Retinal pigment epithelial cell (primary cell): ENCODE data around the gene SS18.
"Not testable (repeated sequence)": the region's sequence is repeated elsewhere in the genome, so short reads cannot be mapped to it uniquely, and the experiment has no call there.

Source experiments
- DNase-seq: peaks from one replicate; pipeline ENCODE4 v3.0.0-alpha.2; 2010; ENCODE audit warnings: low read depth
- H3K4me3 ChIP-seq: 2 replicates; pipeline ENCODE4 v1.5.1; 2011; ENCODE audit warnings: mild to moderate bottlenecking, low read length, control low read depth, moderate library complexity
- TF ChIP-seq, protein P1 (sequence below): conservative IDR thresholded peaks from 2 replicates; pipeline ENCODE4 v1.5.1; 2011; ENCODE audit warnings: low read depth, low read length, control low read depth, inconsistent platforms

SS18 gene, protein sequence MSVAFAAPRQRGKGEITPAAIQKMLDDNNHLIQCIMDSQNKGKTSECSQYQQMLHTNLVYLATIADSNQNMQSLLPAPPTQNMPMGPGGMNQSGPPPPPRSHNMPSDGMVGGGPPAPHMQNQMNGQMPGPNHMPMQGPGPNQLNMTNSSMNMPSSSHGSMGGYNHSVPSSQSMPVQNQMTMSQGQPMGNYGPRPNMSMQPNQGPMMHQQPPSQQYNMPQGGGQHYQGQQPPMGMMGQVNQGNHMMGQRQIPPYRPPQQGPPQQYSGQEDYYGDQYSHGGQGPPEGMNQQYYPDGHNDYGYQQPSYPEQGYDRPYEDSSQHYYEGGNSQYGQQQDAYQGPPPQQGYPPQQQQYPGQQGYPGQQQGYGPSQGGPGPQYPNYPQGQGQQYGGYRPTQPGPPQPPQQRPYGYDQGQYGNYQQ

GRCh38 chr18:26090130-26091046, at the start of gene SS18:
Gene SS18 (minus strand): TSS chr18:26090613. CDS start chr18:26090569, 44 bp downstream.
- peak within 1 kb of the TSS; percentile 85 for H3K4me3 ChIP-seq
- TF ChIP-seq, protein P1, sequence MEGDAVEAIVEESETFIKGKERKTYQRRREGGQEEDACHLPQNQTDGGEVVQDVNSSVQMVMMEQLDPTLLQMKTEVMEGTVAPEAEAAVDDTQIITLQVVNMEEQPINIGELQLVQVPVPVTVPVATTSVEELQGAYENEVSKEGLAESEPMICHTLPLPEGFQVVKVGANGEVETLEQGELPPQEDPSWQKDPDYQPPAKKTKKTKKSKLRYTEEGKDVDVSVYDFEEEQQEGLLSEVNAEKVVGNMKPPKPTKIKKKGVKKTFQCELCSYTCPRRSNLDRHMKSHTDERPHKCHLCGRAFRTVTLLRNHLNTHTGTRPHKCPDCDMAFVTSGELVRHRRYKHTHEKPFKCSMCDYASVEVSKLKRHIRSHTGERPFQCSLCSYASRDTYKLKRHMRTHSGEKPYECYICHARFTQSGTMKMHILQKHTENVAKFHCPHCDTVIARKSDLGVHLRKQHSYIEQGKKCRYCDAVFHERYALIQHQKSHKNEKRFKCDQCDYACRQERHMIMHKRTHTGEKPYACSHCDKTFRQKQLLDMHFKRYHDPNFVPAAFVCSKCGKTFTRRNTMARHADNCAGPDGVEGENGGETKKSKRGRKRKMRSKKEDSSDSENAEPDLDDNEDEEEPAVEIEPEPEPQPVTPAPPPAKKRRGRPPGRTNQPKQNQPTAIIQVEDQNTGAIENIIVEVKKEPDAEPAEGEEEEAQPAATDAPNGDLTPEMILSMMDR: no peak
- peak; percentile 79 for DNase-seq

DNA sequence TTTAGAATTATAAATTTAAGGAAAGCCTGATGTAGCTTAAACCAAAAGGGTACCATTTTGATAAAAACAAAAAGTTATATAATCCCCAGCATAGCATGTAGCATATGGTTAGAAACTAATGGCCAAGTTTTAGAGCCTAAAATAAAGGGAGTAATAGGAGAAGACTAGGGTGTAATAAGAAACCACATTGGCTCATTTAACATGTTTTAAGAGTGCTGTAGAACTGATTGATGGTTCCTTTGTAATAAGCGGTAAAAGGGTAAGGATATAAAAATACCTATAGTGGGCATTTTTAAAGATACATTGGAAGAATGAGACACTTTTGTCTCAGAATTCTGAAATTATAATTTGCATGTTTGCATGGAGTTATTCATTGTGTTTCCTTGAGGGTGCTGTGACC, 45.1 kb upstream of the SS18 start:
- no peak for DNase-seq
- TF ChIP-seq, protein P1: no peak

DNA sequence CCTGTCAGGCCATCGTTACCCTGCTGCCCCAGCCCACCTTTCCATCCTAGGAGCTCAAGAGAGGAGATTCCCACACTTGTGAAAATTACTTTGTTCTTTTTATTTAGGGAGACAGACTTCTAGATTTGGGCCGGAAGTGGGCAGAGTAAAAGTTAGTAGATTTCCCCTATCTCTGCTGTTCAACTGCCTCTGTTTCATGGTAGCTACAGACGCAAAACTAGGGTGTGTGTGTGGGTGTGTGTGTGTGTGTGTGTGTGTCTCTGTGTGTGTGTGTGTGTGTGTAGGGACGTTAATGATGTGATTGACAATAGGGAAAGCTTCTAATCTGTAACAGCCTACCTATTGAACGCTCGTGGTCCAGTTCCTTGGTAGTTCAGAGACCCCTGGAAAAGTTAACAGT, 43.7 kb upstream of the SS18 start:
- TF ChIP-seq, protein P1: no peak
- H3K4me3 ChIP-seq: no peak overlapping the region
- DNase-seq: no peak

More for the DNA sequence above, 45.1 kb upstream of the SS18 start:
- H3K4me3 ChIP-seq: no peak overlapping the region

- TF ChIP-seq, protein P1: no peak
- H3K4me3 ChIP-seq: no peak within 1 kb of the TSS
- DNase-seq: no peak
Measured at GRCh38 chr18:26133652-26134051, 43.2 kb upstream of the SS18 start, which contains the start of gene PSMA8. Gene PSMA8 (plus strand): TSS chr18:26133869. CDS start chr18:26133966, 97 bp downstream.

- DNase-seq, H3K4me3 ChIP-seq: not testable (repeated sequence)
Measured at GRCh38 chr18:26128192-26128591, 37.8 kb upstream of the SS18 start.

DNA sequence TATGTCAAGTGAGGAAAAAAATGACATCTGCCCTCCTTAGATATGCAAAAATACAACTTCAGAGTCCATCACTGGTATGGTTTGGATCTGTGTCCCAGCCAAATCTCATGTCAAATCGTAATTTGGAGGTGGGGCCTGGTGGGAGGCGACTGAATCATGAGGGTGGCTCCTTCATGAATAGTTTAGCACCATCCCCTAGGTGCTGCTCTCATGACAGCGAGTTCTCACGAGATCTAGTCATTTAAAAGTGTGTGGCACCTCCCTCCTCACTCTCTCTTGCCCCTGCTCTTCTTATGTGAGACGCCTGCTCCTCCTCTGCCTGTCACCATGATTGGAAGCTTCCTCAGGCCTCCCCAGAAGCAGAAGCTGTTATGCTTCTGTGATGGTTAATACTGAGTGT, 37.4 kb upstream of the SS18 start:
- no peak for DNase-seq
- no peak overlapping the region for H3K4me3 ChIP-seq
- TF ChIP-seq, protein P1: no peak

GRCh38 chr18:26121994-26122393, 31.6 kb upstream of the SS18 start:
- H3K4me3 ChIP-seq, DNase-seq: not testable (repeated sequence)
